Medulla oblongata (tissue), 1 donor: Measurements from ENCODE around the gene TVP23A.

ENCODE experiments used
- DNase-seq: peaks from one replicate; pipeline ENCODE4 v3.0.0-alpha.2; 2015; ENCODE audit errors: extremely low spot score

TVP23A gene

GRCh38 chr16:10817963-10818941 lies at the start of gene TVP23A:
Gene TVP23A, minus strand, starts transcription at chr16:10818794. Its CDS starts 301 bp downstream, at chr16:10818493.
- no peak for DNase-seq

- DNase-seq, result no peak
Measured at GRCh38 chr16:10868104-10868595, 49.6 kb upstream of the TVP23A start.

GRCh38 chr16:10867199-10867598 lies 48.6 kb upstream of the TVP23A start:
- no peak for DNase-seq

- DNase-seq, result peak; percentile 57
Measured at GRCh38 chr16:10865991-10866966, 47.7 kb upstream of the TVP23A start.

- peak; percentile 76 for DNase-seq
Measured at GRCh38 chr16:10862438-10862837, 43.8 kb upstream of the TVP23A start.

- no peak for DNase-seq
Measured at GRCh38 chr16:10859658-10860057, 41.1 kb upstream of the TVP23A start.

GRCh38 chr16:10859020-10859419 lies 40.4 kb upstream of the TVP23A start:
- no peak for DNase-seq

GRCh38 chr16:10858203-10858602 lies 39.6 kb upstream of the TVP23A start:
- no peak for DNase-seq

GRCh38 chr16:10856042-10856441 lies 37.4 kb upstream of the TVP23A start:
- DNase-seq, result no peak

- DNase-seq, result no peak
Measured at GRCh38 chr16:10852948-10853347, 34.4 kb upstream of the TVP23A start.

- no peak for DNase-seq
Measured at GRCh38 chr16:10852286-10852685, 33.7 kb upstream of the TVP23A start.

GRCh38 chr16:10851512-10851911 lies 32.9 kb upstream of the TVP23A start:
- DNase-seq, result no peak

GRCh38 chr16:10850478-10850850 lies 31.9 kb upstream of the TVP23A start:
- no peak for DNase-seq

- no peak for DNase-seq
Measured at GRCh38 chr16:10849736-10850477, 31.3 kb upstream of the TVP23A start.

- DNase-seq, result peak; percentile 41
Measured at GRCh38 chr16:10847176-10847575, 28.6 kb upstream of the TVP23A start.

GRCh38 chr16:10846213-10846998 lies 27.8 kb upstream of the TVP23A start:
- peak; percentile 70 for DNase-seq

GRCh38 chr16:10840703-10841102 lies 22.1 kb upstream of the TVP23A start:
- no peak for DNase-seq

- no peak for DNase-seq
Measured at GRCh38 chr16:10839279-10839666, 20.7 kb upstream of the TVP23A start.

- no peak for DNase-seq
Measured at GRCh38 chr16:10838621-10839278, 20.2 kb upstream of the TVP23A start.
